ENCODE results near the gene DYNLT4.
"Not testable (repeated sequence)": the region's sequence is repeated elsewhere in the genome, so short reads cannot be mapped to it uniquely, and the experiment has no call there.

Gene DYNLT4

GRCh38 chr1:44806704-44807363, at the start of gene DYNLT4:
DYNLT4 (minus strand) TSS chr1:44807351; CDS start chr1:44806668, 683 bp downstream.
- DNase-seq = no peak

- DNase-seq = no peak
These were observed 48.6 kb upstream of the DYNLT4 start for GRCh38 chr1:44855742-44856141.

GRCh38 chr1:44854970-44855369, 47.8 kb upstream of the DYNLT4 start:
- no peak for DNase-seq

- DNase-seq = no peak
These were observed 46.0 kb upstream of the DYNLT4 start for GRCh38 chr1:44853201-44853600.

GRCh38 chr1:44851308-44851707, 44.2 kb upstream of the DYNLT4 start:
- DNase-seq = no peak

- no peak for DNase-seq
These were observed 42.5 kb upstream of the DYNLT4 start for GRCh38 chr1:44849575-44850132.

GRCh38 chr1:44848456-44849181, 41.5 kb upstream of the DYNLT4 start:
- no peak for DNase-seq

GRCh38 chr1:44847845-44848244, 40.7 kb upstream of the DYNLT4 start:
- DNase-seq = no peak

- no peak for DNase-seq
These were observed 39.8 kb upstream of the DYNLT4 start for GRCh38 chr1:44846985-44847384.

GRCh38 chr1:44842862-44843655, 35.9 kb upstream of the DYNLT4 start, which contains the start of gene PTCH2:
PTCH2 (minus strand) TSS chr1:44843253; CDS start chr1:44842932, 321 bp downstream.
- DNase-seq = no peak

GRCh38 chr1:44842486-44842861, 35.3 kb upstream of the DYNLT4 start:
- DNase-seq = no peak

- DNase-seq = no peak
These were observed 32.4 kb upstream of the DYNLT4 start for GRCh38 chr1:44839576-44839975.

GRCh38 chr1:44838294-44838693, 31.1 kb upstream of the DYNLT4 start:
- not testable (repeated sequence) for DNase-seq

- peak; percentile 85 for DNase-seq
These were observed 28.9 kb upstream of the DYNLT4 start for GRCh38 chr1:44835738-44836675.

GRCh38 chr1:44834328-44834727, 27.2 kb upstream of the DYNLT4 start:
- DNase-seq = no peak

GRCh38 chr1:44832056-44832705, 25.0 kb upstream of the DYNLT4 start:
- DNase-seq = no peak

- no peak for DNase-seq
These were observed 24.4 kb upstream of the DYNLT4 start for GRCh38 chr1:44831516-44831915.

- DNase-seq = no peak
These were observed 23.8 kb upstream of the DYNLT4 start for GRCh38 chr1:44830900-44831304.

GRCh38 chr1:44829506-44830384, 22.6 kb upstream of the DYNLT4 start:
- DNase-seq = no peak

GRCh38 chr1:44828841-44829440, 21.8 kb upstream of the DYNLT4 start:
- no peak for DNase-seq

All from activated T-cell treated with anti-CD3 and anti-CD28 coated beads for 4 hours (primary cell).